Measurements from ENCODE around the gene TPRA1.

DNA sequence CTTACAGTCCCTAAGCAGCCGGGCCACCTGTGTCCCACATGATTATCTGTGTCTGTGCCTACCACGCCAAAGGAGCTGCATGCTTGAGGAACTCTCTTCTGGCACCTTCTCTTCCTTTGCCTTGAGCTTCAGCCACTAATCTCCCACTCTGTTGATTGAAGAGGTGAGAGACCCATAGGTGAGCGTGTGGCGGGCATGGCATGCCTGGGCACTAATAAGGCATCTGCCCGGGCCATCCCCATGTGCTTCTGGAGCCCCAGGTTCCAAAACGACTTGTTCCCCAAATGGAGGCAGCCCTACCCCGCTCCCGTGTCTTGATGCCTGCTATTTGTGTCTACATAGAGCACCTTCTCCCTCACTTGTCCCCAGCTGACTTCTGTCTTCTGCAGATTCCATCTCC is 20.7 kb upstream of the TPRA1 start:
- TF ChIP-seq, protein P1, sequence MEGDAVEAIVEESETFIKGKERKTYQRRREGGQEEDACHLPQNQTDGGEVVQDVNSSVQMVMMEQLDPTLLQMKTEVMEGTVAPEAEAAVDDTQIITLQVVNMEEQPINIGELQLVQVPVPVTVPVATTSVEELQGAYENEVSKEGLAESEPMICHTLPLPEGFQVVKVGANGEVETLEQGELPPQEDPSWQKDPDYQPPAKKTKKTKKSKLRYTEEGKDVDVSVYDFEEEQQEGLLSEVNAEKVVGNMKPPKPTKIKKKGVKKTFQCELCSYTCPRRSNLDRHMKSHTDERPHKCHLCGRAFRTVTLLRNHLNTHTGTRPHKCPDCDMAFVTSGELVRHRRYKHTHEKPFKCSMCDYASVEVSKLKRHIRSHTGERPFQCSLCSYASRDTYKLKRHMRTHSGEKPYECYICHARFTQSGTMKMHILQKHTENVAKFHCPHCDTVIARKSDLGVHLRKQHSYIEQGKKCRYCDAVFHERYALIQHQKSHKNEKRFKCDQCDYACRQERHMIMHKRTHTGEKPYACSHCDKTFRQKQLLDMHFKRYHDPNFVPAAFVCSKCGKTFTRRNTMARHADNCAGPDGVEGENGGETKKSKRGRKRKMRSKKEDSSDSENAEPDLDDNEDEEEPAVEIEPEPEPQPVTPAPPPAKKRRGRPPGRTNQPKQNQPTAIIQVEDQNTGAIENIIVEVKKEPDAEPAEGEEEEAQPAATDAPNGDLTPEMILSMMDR (IDR thresholded peaks at IDR 0.05; ENCODE audit: borderline replicate concordance, extremely low read depth, low read length, poor library complexity, severe bottlenecking): no peak
- no peak for TF ChIP-seq EZH2 (IDR thresholded peaks at IDR 0.05; ENCODE audit: borderline replicate concordance, low read depth, low read length, severe bottlenecking)
